GM18909 (cell line): ENCODE results near the gene PEPD.

ENCODE experiments used
- ATAC-seq: cut with Tn5 transposase; IDR thresholded peaks from one replicate; pipeline ENCODE4 v1.9.1; 2021; ENCODE audit warnings: mild to moderate bottlenecking; ENCODE audit not compliant: unreplicated experiment, poor library complexity

PEPD gene

GRCh38 chr19:33513424-33513823 is 8.2 kb downstream of the PEPD start:
- ATAC-seq: no peak

DNA sequence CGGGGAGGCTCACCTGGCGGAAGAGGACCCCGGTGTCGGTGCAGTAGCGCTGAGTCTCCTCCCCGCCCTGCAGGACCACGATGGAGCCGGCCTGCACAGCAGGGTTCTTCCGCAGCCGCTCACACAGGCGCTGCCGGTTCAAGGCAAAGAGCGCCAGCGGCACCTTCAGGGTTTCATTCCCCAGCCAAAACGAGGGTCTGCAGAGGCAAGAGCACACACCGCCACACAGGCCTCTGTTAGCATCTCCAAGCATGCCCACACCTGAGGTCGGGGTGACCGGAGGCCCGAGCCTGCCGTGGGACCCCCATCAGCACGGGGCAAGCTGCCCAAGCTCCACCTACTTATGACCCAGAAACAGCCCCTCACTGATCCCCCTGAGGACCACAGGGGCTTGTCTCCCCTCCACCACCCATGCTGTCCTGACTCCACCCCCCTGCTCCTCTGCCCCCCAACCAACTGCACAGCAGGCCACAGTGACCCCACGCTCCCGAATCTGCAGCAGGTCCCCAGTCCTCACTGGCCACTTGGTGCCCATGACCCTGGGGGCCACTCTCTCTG is 8.9 kb downstream of the PEPD start:
- no peak for ATAC-seq

- ATAC-seq: no peak
These were observed 9.6 kb downstream of the PEPD start for GRCh38 chr19:33512021-33512420.

- no peak for ATAC-seq
These were observed 10.2 kb downstream of the PEPD start for GRCh38 chr19:33511346-33511745.

DNA sequence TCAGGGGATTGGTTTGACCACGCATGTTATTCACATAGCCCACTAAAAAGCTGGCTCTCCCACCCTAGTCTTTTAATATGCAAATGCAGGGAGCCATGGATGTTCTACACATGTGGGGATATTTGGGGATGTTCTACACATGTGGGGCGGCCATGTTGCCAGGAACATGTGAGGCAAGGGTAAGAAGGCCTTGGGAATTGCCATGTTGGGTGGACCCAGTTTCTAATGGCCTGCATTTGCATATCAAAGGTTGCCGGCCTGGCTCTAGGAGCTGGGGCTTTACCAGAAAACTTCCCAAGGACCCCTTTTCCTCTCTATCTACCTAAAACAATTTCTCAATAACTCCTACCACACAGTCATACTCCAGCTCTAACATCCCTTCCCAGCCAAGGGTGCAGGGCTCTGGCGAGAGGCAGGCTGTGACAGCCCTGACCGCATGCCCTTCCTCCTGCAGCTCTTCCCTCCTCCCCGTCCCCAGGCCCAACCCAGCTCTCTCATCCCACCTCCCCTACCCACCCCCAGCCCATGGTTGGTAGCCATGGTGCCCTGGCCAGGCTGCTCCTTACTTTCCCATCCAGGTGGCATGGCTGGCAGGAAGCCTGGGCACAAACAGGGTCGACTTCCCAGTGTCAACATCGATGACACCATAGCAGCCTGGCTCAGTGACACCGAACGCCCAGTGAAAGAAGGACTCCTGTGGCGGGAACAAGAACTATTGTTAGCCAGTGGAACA is 11.0 kb downstream of the PEPD start:
- no peak for ATAC-seq

- ATAC-seq: no peak
These were observed 11.8 kb downstream of the PEPD start for GRCh38 chr19:33509774-33510173.

GRCh38 chr19:33508941-33509614 is 12.5 kb downstream of the PEPD start:
- ATAC-seq: no peak

- ATAC-seq: no peak
These were observed 13.2 kb downstream of the PEPD start for GRCh38 chr19:33508431-33508830.

GRCh38 chr19:33508009-33508408 is 13.6 kb downstream of the PEPD start:
- no peak for ATAC-seq

DNA sequence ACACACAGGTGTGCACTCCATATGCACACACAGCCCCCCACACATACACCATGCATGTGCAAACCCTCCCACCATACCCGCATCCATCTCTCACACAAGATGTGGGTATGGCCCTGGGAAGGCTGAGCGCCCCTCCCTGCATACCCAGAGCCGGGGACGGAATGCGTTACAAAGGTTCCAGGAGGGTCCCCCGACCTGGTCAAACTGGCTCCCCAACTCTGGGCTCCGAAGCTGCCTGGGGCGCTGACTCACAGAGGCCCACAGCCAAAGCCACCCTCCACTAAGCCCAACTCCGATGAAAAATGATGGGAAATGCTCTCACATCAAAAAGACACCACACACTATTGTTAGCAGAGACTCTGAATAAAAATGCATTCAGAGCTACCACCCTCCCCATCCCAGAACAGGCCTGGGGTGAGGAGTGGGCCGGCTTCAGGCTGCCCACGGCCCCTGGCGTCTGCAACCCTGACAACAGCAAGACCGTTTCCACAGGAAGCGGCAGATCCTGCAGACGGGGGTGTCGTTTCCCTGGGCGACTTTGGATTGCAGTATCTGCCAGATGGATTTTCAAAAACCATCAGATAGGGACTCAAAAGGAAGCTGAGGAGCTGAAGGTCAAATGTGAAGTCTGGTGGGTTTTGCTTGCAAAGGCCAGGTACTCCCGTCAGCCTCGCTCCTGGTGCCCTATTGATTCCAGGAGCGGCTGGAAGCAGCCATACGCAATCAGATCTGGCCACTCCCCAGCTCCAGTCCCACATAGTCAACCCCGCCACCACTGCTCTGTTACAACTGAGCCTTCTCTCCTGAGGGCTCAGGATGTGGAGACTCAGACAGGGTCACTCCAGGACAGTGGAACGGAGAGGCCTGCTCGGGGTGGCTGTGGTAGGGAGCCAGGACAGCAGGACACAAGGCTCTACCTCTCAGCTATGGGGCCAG is 14.3 kb downstream of the PEPD start:
- ATAC-seq: no peak

GRCh38 chr19:33506498-33506897 is 15.1 kb downstream of the PEPD start:
- no peak for ATAC-seq

DNA sequence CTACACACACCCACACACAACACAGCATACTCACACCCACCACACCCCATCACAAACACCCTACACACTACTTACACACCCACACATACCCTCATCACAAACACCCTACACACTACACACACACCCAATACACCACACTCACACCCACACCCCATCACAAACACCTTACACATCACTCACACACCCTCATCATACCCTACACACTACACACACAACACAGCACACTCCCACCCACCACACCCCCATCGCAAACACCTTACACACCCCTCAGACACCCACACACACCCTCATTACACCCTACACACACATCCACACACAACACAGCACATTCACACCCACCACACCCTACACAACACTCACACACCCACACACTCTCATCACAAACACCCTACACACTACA is 15.8 kb downstream of the PEPD start:
- ATAC-seq: no peak

DNA sequence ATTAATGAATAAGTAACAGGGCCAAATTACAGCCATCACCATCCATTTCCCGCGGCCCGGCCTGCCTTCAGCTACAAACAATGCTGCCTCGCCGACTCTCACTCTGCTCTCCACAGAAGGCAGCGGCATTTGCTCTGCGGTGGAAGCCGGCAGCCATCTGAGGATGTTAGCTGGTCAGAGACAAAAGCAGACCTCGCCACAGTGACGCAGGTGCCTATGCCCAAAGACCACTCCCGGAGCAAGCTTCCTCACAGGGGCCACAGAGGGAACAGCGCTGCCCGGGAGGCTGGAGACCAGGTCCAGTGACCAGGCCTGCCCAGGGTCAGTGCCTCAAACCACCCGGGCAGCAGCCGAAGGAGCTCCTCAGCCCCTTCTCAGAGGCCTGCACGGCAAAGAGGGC is 16.4 kb downstream of the PEPD start:
- no peak for ATAC-seq

GRCh38 chr19:33504058-33504444 is 17.5 kb downstream of the PEPD start:
- no peak for ATAC-seq

DNA sequence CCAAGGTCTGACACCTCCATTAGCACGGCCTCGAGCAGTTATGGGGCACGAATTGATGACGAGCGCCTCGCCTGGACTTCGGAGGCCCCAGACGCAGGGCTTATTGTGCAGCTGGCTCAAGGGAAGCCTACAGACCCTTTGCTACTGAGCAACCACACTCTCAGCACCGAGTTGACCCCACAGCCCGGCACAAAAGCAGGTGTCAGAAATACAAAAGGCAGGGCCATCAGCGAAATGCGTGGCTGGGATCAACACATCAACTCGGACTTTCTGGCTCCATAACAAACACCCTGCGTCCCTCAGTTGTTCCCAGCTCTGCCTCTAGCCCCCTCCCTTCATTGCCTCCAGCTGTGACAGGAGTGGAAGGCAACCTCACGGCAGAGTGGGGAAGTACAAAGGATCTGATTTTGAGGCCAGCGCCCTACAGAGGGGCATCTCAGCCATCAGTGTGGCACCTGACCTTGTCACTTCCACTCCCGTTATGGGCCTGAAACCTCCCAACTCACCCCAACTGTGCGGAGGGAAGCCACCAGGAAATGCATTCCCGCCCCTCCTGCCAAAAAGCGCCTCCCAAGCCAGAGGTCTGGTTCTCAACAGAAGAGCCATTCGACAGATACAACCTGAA is 18.0 kb downstream of the PEPD start:
- ATAC-seq: no peak

- no peak for ATAC-seq
These were observed 18.6 kb downstream of the PEPD start for GRCh38 chr19:33503030-33503429.

DNA sequence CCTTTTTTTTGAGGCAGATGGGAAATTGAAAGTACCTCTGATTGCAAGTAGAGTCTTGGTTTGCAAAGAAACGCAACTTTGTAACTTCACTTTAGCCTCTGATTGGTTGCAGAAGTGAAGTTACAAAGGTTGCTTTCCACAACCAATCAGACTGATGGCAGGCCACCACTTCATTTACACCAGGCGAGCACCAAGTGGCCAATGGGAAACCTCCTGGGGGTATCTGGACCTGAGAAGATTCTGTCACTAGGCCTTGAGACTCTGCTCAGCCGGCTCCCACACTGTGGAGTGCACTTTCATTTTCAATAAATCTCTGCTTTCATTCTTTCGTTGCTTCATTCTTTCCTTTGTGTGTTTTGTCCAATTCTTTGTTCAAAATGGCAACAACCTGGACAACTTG is 19.1 kb downstream of the PEPD start:
- ATAC-seq: no peak

DNA sequence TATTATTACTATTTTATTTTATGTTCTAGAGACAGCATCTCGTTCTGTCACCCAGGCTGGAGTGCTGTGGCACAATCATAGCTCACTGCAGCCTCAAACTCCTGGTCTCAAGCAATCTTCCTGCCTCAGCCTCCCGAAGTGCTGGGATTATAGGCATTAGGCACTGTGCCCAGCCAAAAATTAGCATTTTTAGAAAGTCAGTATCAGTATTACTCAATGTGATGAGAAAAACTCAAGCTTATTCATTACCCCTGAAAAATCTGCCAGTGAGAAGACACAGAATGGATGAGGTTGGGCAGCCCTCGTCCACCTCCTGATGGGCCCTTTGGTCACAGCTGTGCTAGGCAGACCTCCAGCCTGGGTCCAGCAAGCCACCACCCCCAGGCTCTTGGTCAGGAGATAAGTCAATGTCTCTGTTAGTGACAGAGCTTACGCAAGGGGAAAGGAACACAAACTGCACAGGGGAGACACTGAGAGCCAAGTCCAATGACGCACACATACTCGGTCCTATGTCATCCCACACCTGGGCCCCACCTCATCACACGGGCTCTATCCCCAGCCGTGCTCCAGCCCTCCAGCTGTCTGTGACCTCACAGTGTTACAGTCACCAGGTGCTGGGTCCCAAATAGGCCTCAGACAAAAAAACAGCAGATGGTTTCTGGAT is 19.8 kb downstream of the PEPD start:
- ATAC-seq: no peak

- no peak for ATAC-seq
These were observed 20.6 kb downstream of the PEPD start for GRCh38 chr19:33500991-33501390.

- ATAC-seq: no peak
These were observed 21.0 kb downstream of the PEPD start for GRCh38 chr19:33500586-33500985.
